Aorta (tissue), 5 donors: ENCODE data around the gene SERAC1. TPM values are rescaled to one million over a fixed set of nuclear protein-coding genes. Genes with fewer than 3 reads are reported as not detected.

Experiments
- ATAC-seq: fragments of 200-7000 bp; cut with Tn5 transposase; one replicate; pipeline ENCODE4 v1.9.1; 2022; ENCODE audit warnings: moderate library complexity; ENCODE audit not compliant: low FRiP score
- DNase-seq, 2 donors: peaks; one replicate each; pipeline ENCODE4 v3.0.0-alpha.2; 2020
- H3K27ac ChIP-seq, 2 donors: one replicate each; pipeline ENCODE4 v1.5.1; 2013; ENCODE audit warnings: low read length in 2 of 2, mild to moderate bottlenecking in 2 of 2, moderate library complexity in 2 of 2, control low read depth in 1 of 2, inconsistent platforms in 1 of 2, low read depth in 1 of 2
- H3K27me3 ChIP-seq, 2 donors: one replicate each; pipeline ENCODE4 v1.6.1; 2013; ENCODE audit warnings: control low read depth in 1 of 2, low read length in 1 of 2, mild to moderate bottlenecking in 1 of 2, moderate library complexity in 1 of 2; ENCODE audit not compliant: insufficient read depth in 2 of 2, control insufficient read depth in 1 of 2
- H3K36me3 ChIP-seq, 2 donors: one replicate each; pipeline ENCODE4 v1.6.1; 2013; ENCODE audit warnings: control low read depth in 1 of 2, low read length in 1 of 2, mild to moderate bottlenecking in 1 of 2; ENCODE audit not compliant: insufficient read depth in 2 of 2, control insufficient read depth in 1 of 2
- H3K4me1 ChIP-seq, 2 donors: one replicate each; pipeline ENCODE4 v1.6.1; 2013; ENCODE audit warnings: low read length in 2 of 2, control low read depth in 1 of 2, mild to moderate bottlenecking in 1 of 2, moderate library complexity in 1 of 2; ENCODE audit not compliant: insufficient read depth in 2 of 2, control insufficient read depth in 1 of 2
- H3K4me3 ChIP-seq, 2 donors: one replicate each; pipeline ENCODE4 v1.5.1; 2013; ENCODE audit warnings: low read length in 2 of 2, control low read depth in 1 of 2, mild to moderate bottlenecking in 1 of 2
- H3K9me3 ChIP-seq: one replicate; pipeline ENCODE4 v1.6.1; 2013; ENCODE audit warnings: mild to moderate bottlenecking, low read length; ENCODE audit not compliant: control insufficient read depth
- WGBS, 2 donors: extraction: QIAGEN DNeasy Blood & Tissue Kit; methylation state at CpG; one replicate each; pipeline ENCODE4 v1.1.7; 2013; 5-methylcytosine and 5-hydroxymethylcytosine counted together
- intact Hi-C, 2 donors: fragments of 100-400 bp; cut with DNase I; formaldehyde crosslinking; loops; one replicate each; pipeline versions ENCODE4 v1.14.2 to v1.15.0; 2022
- polyA plus RNA-seq, 2 donors: library from polyadenylated mRNA; stranded (reverse); fragments of 200-250 nt; gene quantifications; one replicate each; pipeline ENCODE4 v1.2.3, GENCODE V29; 2013
- total RNA-seq, 2 donors: library from RNA; stranded (reverse); fragmentation: NEBNext Ultra II Directional; extraction: Animal tissue kit (Norgen Biotek cat#: 25700); gene quantifications; one replicate each; pipeline ENCODE4 v1.2.1, GENCODE V29; 2021
- donor health status: healthy with polysubstance abuse.
- donor health status: Bipolar disorder and iron deficiency.
- donor health status: DM: no; HTN: no; CAD: no.
- donor health status: DM: no; HTN: no; CAD: no.
- donor health status: DM: yes; HTN: yes; CAD: no.

The SERAC1 gene
- total and polyA plus RNA-seq, 4 donors: 5.6 to 13.1 (median 8.7) TPM

- Histone ChIP-seq H3K36me3 (no peaks in the 10 kb centered on the region), H3K27me3 (no peaks in the 10 kb centered on the region), H3K27ac (no peak overlapping the region), H3K4me1 (no peaks in the 10 kb centered on the region), H3K4me3 (no peak overlapping the region), H3K9me3 (no peaks in the 10 kb centered on the region)
- no peak for DNase-seq
- WGBS, 2 donors: 71% methylated on average over 13 of the region's 13 CpGs
- no peak for ATAC-seq
- intact Hi-C loops: no loop called here
Measured at GRCh38 chr6:158205169-158205944, 37.3 kb upstream of the SERAC1 start.

DNA sequence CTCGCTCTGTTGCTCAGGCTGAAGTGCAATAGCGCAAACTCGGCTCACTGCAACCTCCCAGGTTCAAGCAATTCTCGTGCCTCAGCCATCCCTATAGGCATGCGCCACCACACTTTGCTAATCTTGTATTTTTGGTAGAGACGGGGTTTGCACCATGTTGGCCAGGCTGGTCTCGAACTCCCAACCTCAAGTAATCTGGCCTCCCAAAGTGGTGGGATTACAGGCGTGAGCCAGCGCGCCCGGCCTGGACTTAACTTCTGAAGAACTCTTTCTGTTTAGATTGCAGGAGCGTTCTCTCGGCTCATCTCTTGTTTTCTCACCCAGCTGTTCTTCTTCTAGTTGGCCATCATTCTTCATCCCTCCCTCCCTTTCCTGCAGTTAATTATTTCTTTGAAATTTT lies 30.4 kb upstream of the SERAC1 start:
- ATAC-seq: no peak
- no peaks in the 10 kb centered on the region for H3K27me3 ChIP-seq
- H3K9me3 ChIP-seq: no peaks in the 10 kb centered on the region
- H3K36me3 ChIP-seq: no peaks in the 10 kb centered on the region
- no peaks in the 10 kb centered on the region for H3K4me1 ChIP-seq
- intact Hi-C loops: no loop called here
- no peak for DNase-seq
- no peak overlapping the region for H3K4me3 ChIP-seq
- 88 to 91% methylated on average over 13 of the region's 13 CpGs for WGBS, 2 donors
- no peak overlapping the region for H3K27ac ChIP-seq

DNA sequence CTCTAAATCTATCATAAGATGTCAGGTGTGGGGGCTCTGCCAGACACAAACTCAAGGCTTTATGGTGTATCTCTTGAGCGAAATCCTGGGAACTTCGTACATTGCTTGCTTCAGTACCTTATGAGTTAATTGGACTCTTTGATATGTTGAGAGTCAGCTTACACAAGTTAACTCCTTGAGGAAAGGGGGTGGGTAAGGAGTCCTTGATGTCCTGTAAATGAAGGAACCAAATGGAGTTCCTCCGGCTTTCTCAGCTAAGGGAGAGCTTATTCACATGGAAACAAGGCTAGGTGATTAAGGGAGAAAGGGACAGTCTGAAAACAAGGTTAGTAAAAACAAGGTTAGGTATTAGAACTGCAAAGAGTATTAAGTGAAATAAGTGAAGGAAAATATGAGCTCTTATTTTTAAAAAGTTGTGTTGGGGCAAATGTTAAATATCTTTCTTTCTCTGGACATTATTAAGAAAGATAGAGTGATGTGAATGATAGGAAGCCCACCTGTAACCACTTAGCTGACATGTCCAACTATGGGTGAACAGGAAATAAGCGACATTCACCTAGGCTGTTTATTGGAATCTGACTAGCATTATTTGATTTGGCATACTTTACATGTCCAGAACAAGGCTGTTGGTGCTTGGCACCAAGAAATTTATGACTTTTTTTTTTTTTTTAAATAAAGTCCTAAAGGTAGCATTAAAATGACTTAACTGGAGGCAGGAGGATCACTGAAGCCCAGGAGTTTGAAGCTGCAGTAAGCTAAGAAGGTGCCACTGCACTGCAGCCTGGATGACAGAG lies 26.6 kb upstream of the SERAC1 start:
- no peak for ATAC-seq

DNA sequence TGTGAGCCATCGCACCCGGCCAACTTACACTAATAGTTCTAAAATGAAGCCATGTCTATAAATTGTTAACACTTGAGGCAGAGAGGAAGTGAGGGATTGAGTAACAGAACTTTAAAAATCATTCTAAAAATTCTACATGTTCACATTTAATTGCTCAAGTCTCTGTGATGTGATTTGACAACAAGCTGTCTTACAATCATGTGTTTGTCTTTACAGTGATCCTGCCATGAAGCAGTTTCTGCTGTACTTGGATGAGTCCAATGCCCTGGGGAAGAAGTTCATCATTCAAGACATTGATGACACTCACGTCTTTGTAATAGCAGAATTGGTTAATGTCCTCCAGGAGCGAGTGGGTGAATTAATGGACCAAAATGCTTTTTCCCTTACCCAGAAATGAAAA lies 23.7 kb upstream of the SERAC1 start:
- no peak for ATAC-seq
- Histone ChIP-seq H3K27ac (no peak overlapping the region), H3K9me3 (no peaks in the 10 kb centered on the region), H3K4me1 (no peaks in the 10 kb centered on the region), H3K27me3 (no peaks in the 10 kb centered on the region), H3K36me3 (peaks cover 0 to 4% of the 10 kb centered on the region in 2 donors), H3K4me3 (no peak overlapping the region)
- intact Hi-C loops: no loop called here
- DNase-seq: no peak
- WGBS, 2 donors: 96% methylated on average over 4 of the region's 4 CpGs

More for the DNA sequence above, 26.6 kb upstream of the SERAC1 start:
- no peaks in the 10 kb centered on the region for H3K4me1 ChIP-seq
- intact Hi-C loops: no loop called here
- no peak for DNase-seq
- no peak overlapping the region for H3K27ac ChIP-seq
- no peak overlapping the region for H3K4me3 ChIP-seq
- H3K36me3 ChIP-seq: peaks cover 0 to 4% of the 10 kb centered on the region in 2 donors
- H3K9me3 ChIP-seq: no peaks in the 10 kb centered on the region
- H3K27me3 ChIP-seq: no peaks in the 10 kb centered on the region
- 83 to 87% methylated on average over 4 of the region's 4 CpGs for WGBS, 2 donors

- Histone ChIP-seq H3K9me3 (no peaks in the 10 kb centered on the region), H3K27ac (no peak overlapping the region), H3K36me3 (peaks cover 0 to 4% of the 10 kb centered on the region in 2 donors), H3K4me1 (no peaks in the 10 kb centered on the region), H3K4me3 (no peak overlapping the region), H3K27me3 (no peaks in the 10 kb centered on the region)
- ATAC-seq (no peak), DNase-seq (no peak)
- intact Hi-C loops: no loop called here
- 95 to 100% methylated on average over 1 of the region's 1 CpG for WGBS, 2 donors
Measured at GRCh38 chr6:158191032-158191431, 23.0 kb upstream of the SERAC1 start.

- no peak for ATAC-seq
- no peaks in the 10 kb centered on the region for H3K4me1 ChIP-seq
- H3K27me3 ChIP-seq: no peaks in the 10 kb centered on the region
- WGBS, 2 donors: 95% methylated on average over 3 of the region's 3 CpGs
- peaks cover 0 to 4% of the 10 kb centered on the region in 2 donors for H3K36me3 ChIP-seq
- no peak for DNase-seq
- H3K4me3 ChIP-seq: no peak overlapping the region
- no peaks in the 10 kb centered on the region for H3K9me3 ChIP-seq
- intact Hi-C loops: no loop called here
- H3K27ac ChIP-seq: no peak overlapping the region
Measured at GRCh38 chr6:158188591-158188990, 20.5 kb upstream of the SERAC1 start.

DNA sequence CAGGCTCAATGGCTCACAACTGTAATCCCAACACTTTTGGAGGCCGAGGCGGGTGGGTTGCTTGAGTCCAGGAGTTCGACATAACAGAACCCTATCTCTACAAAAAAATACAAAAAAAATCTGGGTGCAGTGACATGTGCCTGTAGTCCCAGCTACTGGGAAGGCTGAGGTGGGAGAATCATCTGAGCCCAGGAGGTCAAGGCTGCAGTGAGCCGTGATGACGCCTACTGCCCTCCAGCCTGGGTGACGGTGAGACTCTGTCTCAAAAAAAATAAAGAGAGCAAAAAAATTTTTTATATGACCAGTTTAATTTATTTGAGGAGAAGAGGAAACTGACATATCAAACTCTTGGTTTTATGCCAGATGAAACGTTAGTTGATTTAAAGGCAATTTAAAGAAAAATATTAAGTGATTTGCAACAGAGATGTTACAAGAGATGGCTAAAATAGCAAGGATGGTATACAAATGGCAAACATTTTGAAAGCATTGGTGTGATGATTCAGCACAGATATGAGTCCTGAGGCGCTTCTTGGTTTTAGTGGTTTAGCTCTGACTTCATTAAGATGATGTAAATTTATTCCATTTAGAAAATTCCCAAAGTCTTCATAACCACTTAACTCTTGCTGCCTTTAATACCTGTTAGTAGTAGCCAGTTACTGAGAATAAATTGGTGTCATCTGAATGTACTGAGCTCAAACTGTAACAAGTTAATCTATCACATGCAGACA lies 17.8 kb upstream of the SERAC1 start:
- Histone ChIP-seq H3K36me3 (no peaks in the 10 kb centered on the region), H3K4me1 (no peaks in the 10 kb centered on the region), H3K4me3 (no peak overlapping the region), H3K27ac (no peak overlapping the region), H3K9me3 (no peaks in the 10 kb centered on the region), H3K27me3 (no peaks in the 10 kb centered on the region)
- 88 to 90% methylated on average over 8 of the region's 8 CpGs for WGBS, 2 donors
- intact Hi-C loops: no loop called here
- DNase-seq (no peak), ATAC-seq (no peak)

DNA sequence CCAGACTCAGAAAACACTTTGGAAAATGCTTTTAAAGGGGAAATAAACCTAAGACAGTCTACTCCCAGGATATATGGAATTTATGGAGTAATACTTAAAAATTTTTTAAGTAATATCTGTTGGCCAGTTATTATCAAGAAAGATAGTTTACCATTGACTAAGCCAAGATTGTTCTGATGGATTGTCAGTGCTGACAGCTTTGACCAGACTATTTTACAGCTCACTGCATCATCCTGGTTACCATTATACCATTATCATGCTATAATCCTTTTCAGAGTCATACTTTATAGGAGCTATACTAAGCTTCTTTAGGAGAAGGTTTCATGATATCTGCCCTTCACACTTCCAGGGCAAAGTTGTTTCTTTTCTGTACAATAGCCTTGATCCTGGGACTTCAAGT lies 16.5 kb upstream of the SERAC1 start:
- DNase-seq (no peak), ATAC-seq (no peak)
- H3K36me3 ChIP-seq: no peaks in the 10 kb centered on the region
- no peak overlapping the region for H3K27ac ChIP-seq
- H3K4me1 ChIP-seq: no peaks in the 10 kb centered on the region
- H3K27me3 ChIP-seq: no peaks in the 10 kb centered on the region
- no peaks in the 10 kb centered on the region for H3K9me3 ChIP-seq
- no peak overlapping the region for H3K4me3 ChIP-seq
- intact Hi-C loops: no loop called here
